SH-SY5Y (cell line): ENCODE measurements around the gene AMER3.

Experiments
- GATA2 ChIP-seq: IDR thresholded peaks from 2 replicates; pipeline ENCODE4 v1.6.1; 2011; ENCODE audit warnings: mild to moderate bottlenecking, low read depth, low read length
- GATA3 ChIP-seq: IDR thresholded peaks from 2 replicates; pipeline ENCODE4 v1.6.1; 2011; ENCODE audit warnings: low read depth, mild to moderate bottlenecking, low read length, moderate library complexity

AMER3 gene

DNA sequence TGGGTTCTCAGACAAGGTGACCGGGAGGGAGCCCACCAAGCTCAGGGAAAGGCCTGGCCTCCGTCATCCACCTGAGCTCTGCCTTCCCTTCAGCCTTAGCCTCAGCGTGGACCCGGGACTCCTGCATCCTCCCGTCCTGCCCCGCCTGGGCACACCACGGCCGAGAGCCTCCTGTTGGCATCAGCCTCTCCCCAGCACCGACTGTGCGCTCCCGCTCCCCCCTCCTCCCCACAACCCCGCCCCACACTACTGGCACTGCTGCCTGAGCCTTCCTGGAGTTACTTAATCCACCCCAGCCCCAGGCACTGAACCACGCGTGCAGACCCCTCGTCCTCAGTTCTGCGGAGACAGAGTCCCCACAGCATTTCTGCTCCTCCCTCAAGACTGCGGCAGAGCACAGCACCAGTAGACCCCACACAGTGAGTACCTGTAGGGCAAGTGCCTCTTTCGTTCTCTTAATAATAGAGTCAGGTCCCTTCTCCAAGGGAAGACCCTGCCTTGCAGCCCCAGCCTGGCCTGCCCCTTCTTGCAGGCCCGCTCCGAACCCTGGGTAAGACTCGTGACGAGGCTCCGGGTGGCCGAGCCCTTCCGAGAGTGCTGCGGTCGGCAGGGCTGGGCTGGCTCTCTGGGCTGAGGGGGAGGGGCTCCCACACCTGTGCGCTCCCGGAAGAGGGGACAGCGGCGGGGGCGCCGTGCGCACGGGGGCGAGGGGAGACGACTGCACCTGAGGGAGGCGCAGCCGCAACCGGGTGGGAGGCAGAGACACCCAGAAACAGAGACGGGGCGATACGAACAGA is at the start of gene AMER3:
AMER3 (plus strand) TSS at position 285 of the 797 bp plus-strand sequence. CDS start 6,533 bp downstream, outside the sequence.
- no peak for TF ChIP-seq GATA2
- TF ChIP-seq GATA3: no peak

DNA sequence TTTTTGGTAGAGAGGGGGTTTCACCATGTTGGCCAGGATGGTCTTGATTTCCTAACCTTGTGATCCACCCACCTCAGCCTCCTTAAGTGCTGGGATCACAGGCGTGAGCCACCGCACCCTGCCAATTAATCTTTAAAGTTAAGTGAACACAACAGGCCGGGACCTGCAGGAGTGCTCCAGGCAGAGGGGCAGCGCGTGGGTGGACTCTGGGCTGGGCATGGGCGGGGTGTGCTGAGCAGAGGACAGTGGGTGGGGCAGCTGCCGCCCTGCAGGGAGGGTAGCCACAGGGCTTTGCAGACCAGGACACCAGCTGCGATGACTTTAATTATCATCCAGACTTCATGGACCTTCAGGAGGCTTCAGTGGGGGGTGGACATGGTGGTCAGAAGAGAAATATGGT is 35.3 kb upstream of the AMER3 start:
- TF ChIP-seq GATA2: no peak
- TF ChIP-seq GATA3: no peak

- TF ChIP-seq GATA2 (no peak), GATA3 (no peak)
Observed at GRCh38 chr2:130720528-130720927, 34.8 kb upstream of the AMER3 start.

- TF ChIP-seq GATA2 (no peak), GATA3 (no peak)
Observed at GRCh38 chr2:130724455-130724854, 30.9 kb upstream of the AMER3 start.

- TF ChIP-seq GATA2: no peak
- no peak for TF ChIP-seq GATA3
Observed at GRCh38 chr2:130726614-130727180, 28.6 kb upstream of the AMER3 start.

DNA sequence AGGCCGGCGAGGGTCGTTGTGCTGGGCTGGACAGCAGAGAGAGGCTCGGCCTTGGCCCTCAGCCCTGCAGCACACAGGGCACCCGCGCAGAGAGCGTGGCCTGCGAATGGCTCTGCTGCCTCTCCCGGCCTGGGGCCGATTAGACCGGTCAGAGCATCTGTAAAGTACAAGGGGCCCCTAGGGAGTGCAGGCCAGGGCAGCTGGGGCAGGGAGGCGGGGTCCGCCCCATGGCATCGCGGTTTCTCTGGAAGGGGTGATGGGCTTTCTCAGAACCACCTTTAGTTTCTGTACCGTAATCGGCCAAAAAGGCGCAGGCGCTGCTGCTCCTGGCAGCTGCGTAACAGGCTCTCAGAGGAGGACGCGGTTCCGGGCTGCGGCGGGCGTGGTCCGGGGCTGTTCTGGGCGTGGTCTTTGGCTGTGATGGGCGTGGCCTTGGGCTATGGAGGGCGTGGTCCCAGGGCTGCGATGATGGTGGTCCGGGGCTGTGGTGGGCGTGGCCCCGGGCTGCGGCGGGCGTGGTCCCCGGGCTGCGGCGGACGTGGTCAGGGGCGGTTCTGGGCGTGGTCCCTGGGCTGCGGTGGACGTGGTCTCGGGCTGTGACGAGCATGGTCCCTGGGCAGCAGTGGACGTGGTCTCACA is 27.9 kb upstream of the AMER3 start:
- no peak for TF ChIP-seq GATA3
- TF ChIP-seq GATA2: no peak

- TF ChIP-seq GATA3: no peak
- TF ChIP-seq GATA2: no peak
Observed at GRCh38 chr2:130728007-130728454, 27.3 kb upstream of the AMER3 start.

GRCh38 chr2:130728549-130729316 is 26.6 kb upstream of the AMER3 start, which contains the start of gene GPR148:
TSS of gene GPR148 (plus strand) at chr2:130729070. CDS start at chr2:130729152, 82 bp downstream.
- no peak for TF ChIP-seq GATA2
- TF ChIP-seq GATA3: no peak

GRCh38 chr2:130729322-130730299 is 25.7 kb upstream of the AMER3 start:
- TF ChIP-seq GATA3: no peak
- no peak for TF ChIP-seq GATA2

- TF ChIP-seq GATA2 (no peak), GATA3 (no peak)
Observed at GRCh38 chr2:130735200-130735599, 20.1 kb upstream of the AMER3 start.

DNA sequence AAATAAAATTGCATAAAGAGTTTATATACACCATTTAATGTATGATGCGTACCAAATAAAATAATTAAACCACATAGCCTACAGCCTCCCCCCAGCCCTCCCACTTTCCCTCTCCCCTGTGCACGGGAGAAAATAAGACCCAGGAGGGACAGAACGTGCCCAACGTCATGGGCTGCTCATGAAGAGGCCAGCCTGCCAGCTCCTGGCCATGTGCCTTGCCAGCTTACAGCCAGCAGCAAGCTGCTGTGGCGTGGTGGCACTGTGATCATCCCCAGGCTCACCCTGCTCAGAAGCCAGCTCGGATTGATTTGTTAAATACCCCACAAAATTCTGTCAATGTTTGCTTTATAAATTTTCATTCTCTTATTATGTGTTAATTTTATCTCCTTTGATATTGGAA is 18.9 kb upstream of the AMER3 start:
- no peak for TF ChIP-seq GATA2
- no peak for TF ChIP-seq GATA3

DNA sequence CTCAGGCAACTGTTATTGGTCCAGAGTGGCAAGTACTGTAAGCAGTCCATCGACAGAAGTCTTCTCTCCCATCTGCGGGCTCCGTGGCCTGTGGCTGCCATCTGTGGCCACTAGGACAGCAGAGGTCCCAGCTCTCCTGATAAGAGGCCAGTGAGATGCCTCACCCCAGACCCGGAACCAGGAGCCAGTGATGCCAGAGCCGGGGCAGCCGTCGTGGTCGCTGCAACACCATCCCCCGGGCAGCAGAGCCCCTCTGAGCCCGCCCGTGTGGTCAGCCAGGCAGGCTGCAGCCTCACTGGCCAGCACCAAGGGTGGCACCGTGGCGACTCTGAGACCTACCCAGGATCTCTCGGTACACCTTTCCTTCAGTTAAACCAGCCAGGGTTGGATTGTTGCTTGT is 17.7 kb upstream of the AMER3 start:
- no peak for TF ChIP-seq GATA2
- no peak for TF ChIP-seq GATA3

GRCh38 chr2:130740671-130741070 is 14.7 kb upstream of the AMER3 start:
- no peak for TF ChIP-seq GATA3
- no peak for TF ChIP-seq GATA2
